ENCODE measurements around the gene MAP4K4. TPM values are rescaled to one million over a fixed set of nuclear protein-coding genes. Genes with fewer than 3 reads are reported as not detected.

MAP4K4 gene
- total and polyA plus RNA-seq, 2 of the 13 experiments (the other 11 are each of a cell fraction or from before 2014, with no cell fraction given) = 105 to 264 TPM

GRCh38 chr2:101750688-101751087, 53.2 kb downstream of the MAP4K4 start:
- FAIRE-seq = no peak
- DNase-seq (ENCODE audit: low spot score) = peak; percentile 56

GRCh38 chr2:101751276-101751815, 53.8 kb downstream of the MAP4K4 start:
- in situ Hi-C loops (cut with HindIII; ENCODE audit: extremely low pct_ligation_motif_present, low pct_unique_long_range_greater_than_20kb) = no loop called here
- H3K79me2 ChIP-seq (ENCODE audit: insufficient read depth, low read length) = peaks cover 80% of the 10 kb centered on the region
- H3K36me3 ChIP-seq (replicated peaks in 1 of 2; ENCODE audit: control insufficient read depth in 1 of 2, insufficient read depth in 2 of 2, low read length in 2 of 2) = peaks cover 0 to 6% of the 10 kb centered on the region in 2 experiments; a peak in 1 of 5 replicates
- WGBS (ENCODE audit: low lambda C conversion rate) = 55% methylated on average over 2 of the region's 2 CpGs
- ChIA-PET CTCF (ENCODE audit: low intra/inter-chr PET ratio, low total read pairs) (no interaction called here), POLR2A (interaction anchor here (1.4 to 2.1 kb wide), 2 partner anchors 16 to 18 kb away, joined by 4 to 11 read pairs; no protein-coding TSS in a partner anchor)
- H3K4me2 ChIP-seq (ENCODE audit: low read depth, low read length) = peak overlapping the region; percentile 58
- intact Hi-C loops (cut with micrococcal nuclease; ENCODE audit: unreplicated experiment) = no loop called here
- ATAC-seq (peak; percentile 19), DNase-seq (ENCODE audit: low spot score) (no peak), FAIRE-seq (no peak)
- H4K20me1 ChIP-seq (ENCODE audit: insufficient read depth, low read length) = peaks cover 76% of the 10 kb centered on the region
- no peak overlapping the region; a peak in 1 of 6 replicates for H3K4me3 ChIP-seq (replicated peaks in 1 of 3; ENCODE audit: insufficient read depth in 1 of 3, low read depth in 2 of 3, low read length in 3 of 3)
- no peaks in the 10 kb centered on the region for H3K9me3 ChIP-seq (ENCODE audit: low read length)
- 0 out of 2 replicates have a peak overlapping the region, but pooled peaks have one; percentile 13 for H3K9ac ChIP-seq (ENCODE audit: insufficient read depth, low read depth, low read length)
- BruUV-seq (replicated peaks) = no TSS peak
- no peak overlapping the region for H2AFZ ChIP-seq (ENCODE audit: low read length)
- peaks cover 81% of the 10 kb centered on the region for H3K4me1 ChIP-seq (ENCODE audit: insufficient read depth, low read length)
- H3K27ac ChIP-seq (ENCODE audit: extremely low read length, insufficient read depth, low read length) = peak overlapping the region; percentile 30
- no peaks in the 10 kb centered on the region for H3K27me3 ChIP-seq (ENCODE audit: control insufficient read depth in 1 of 2, insufficient read depth in 2 of 2, low read length in 2 of 2)
- TF ChIP-seq ZNF292 (CRISPR knock-in tag; IDR thresholded peaks at IDR 0.05; ENCODE audit: borderline replicate concordance, low read depth) = 0 out of 2 replicates have a peak, but pooled peaks have one; percentile 15
- no peak for TF ChIP-seq ZFP36 (IDR thresholded peaks at IDR 0.05; ENCODE audit: borderline replicate concordance, low read depth, low read length, partially characterized antibody)
- peak; percentile 66 for TF ChIP-seq ZNF629 (CRISPR knock-in tag; conservative IDR thresholded peaks at IDR 0.05)
- 0 out of 2 replicates have a peak, but pooled peaks have one; percentile 33 for TF ChIP-seq ZNF430 (CRISPR knock-in tag; IDR thresholded peaks at IDR 0.05)
- TF ChIP-seq TRIM24 (CRISPR knock-in tag; IDR thresholded peaks at IDR 0.05) = no peak
- no peak for TF ChIP-seq MXD1 (CRISPR knock-in tag; IDR thresholded peaks at IDR 0.05)
- TF ChIP-seq MYPOP (CRISPR knock-in tag; IDR thresholded peaks at IDR 0.05) = 0 out of 2 replicates have a peak, but pooled peaks have one; percentile 2
- TF ChIP-seq KLF16 (CRISPR knock-in tag; IDR thresholded peaks at IDR 0.05) = 0 out of 4 replicates have a peak, but pooled peaks of 1 of the 2 experiments have one; percentile 47
- 0 out of 2 replicates have a peak, but pooled peaks have one; percentile 17 for TF ChIP-seq ARNTL (CRISPR knock-in tag; IDR thresholded peaks at IDR 0.05)
- no peak for TF ChIP-seq ZNF136 (CRISPR knock-in tag; IDR thresholded peaks at IDR 0.05; ENCODE audit: low read depth)
- peak; percentile 15 for TF ChIP-seq RBM22 (optimal IDR thresholded peaks at IDR 0.05; ENCODE audit: low read length)
- peak; percentile 17; the same call in 1 of the 2 replicates for TF ChIP-seq GATAD1 (CRISPR knock-in tag; IDR thresholded peaks at IDR 0.05)

More at GRCh38 chr2:101750688-101751087, 53.2 kb downstream of the MAP4K4 start:
- Histone ChIP-seq H4K20me1 (ENCODE audit: insufficient read depth, low read length) (peaks cover 76% of the 10 kb centered on the region), H2AFZ (ENCODE audit: low read length) (no peak overlapping the region), H3K9ac (ENCODE audit: insufficient read depth, low read depth, low read length) (no peak overlapping the region), H3K4me2 (ENCODE audit: low read depth, low read length) (peak overlapping the region; percentile 58), H3K4me1 (ENCODE audit: insufficient read depth, low read length) (peaks cover 81% of the 10 kb centered on the region), H3K79me2 (ENCODE audit: insufficient read depth, low read length) (peaks cover 81% of the 10 kb centered on the region), H3K27me3 (ENCODE audit: control insufficient read depth in 1 of 2, insufficient read depth in 2 of 2, low read length in 2 of 2) (no peaks in the 10 kb centered on the region), H3K27ac (ENCODE audit: extremely low read length, insufficient read depth, low read length) (peak overlapping the region; percentile 30), H3K9me3 (ENCODE audit: low read length) (no peaks in the 10 kb centered on the region), H3K4me3 (replicated peaks in 1 of 3; ENCODE audit: insufficient read depth in 1 of 3, low read depth in 2 of 3, low read length in 3 of 3) (no peak overlapping the region), H3K36me3 (replicated peaks in 1 of 2; ENCODE audit: control insufficient read depth in 1 of 2, insufficient read depth in 2 of 2, low read length in 2 of 2) (peaks cover 0 to 6% of the 10 kb centered on the region in 2 experiments; a peak in 1 of 5 replicates)
- ATAC-seq = no peak
- in situ Hi-C loops (cut with HindIII; ENCODE audit: extremely low pct_ligation_motif_present, low pct_unique_long_range_greater_than_20kb) = no loop called here
- intact Hi-C loops (cut with micrococcal nuclease; ENCODE audit: unreplicated experiment) = no loop called here
- 87% methylated on average over 3 of the region's 3 CpGs for WGBS (ENCODE audit: low lambda C conversion rate)
- TF ChIP-seq CHCHD3 (CRISPR knock-in tag; IDR thresholded peaks at IDR 0.05) (no peak), ZSCAN12 (CRISPR knock-in tag; IDR thresholded peaks at IDR 0.05) (no peak), ZNF362 (CRISPR knock-in tag; IDR thresholded peaks at IDR 0.05; ENCODE audit: borderline replicate concordance) (peak; percentile 47; the same call in 1 of the 2 replicates)
- ChIA-PET POLR2A (interaction anchor here (1.0 to 1.4 kb wide), 2 partner anchors 16 to 17 kb away, joined by 4 to 5 read pairs; no protein-coding TSS in a partner anchor), CTCF (ENCODE audit: low intra/inter-chr PET ratio, low total read pairs) (no interaction called here)
- no TSS peak for BruUV-seq (replicated peaks)
